ENCODE data around the gene TMEM203. TPM values are rescaled to one million over a fixed set of nuclear protein-coding genes. Genes with fewer than 3 reads are reported as not detected.

TMEM203 gene
- total and polyA plus RNA-seq, 2 of the 13 experiments (the other 11 are each of a cell fraction or from before 2014, with no cell fraction given) = 23.4 to 36.7 TPM

DNA sequence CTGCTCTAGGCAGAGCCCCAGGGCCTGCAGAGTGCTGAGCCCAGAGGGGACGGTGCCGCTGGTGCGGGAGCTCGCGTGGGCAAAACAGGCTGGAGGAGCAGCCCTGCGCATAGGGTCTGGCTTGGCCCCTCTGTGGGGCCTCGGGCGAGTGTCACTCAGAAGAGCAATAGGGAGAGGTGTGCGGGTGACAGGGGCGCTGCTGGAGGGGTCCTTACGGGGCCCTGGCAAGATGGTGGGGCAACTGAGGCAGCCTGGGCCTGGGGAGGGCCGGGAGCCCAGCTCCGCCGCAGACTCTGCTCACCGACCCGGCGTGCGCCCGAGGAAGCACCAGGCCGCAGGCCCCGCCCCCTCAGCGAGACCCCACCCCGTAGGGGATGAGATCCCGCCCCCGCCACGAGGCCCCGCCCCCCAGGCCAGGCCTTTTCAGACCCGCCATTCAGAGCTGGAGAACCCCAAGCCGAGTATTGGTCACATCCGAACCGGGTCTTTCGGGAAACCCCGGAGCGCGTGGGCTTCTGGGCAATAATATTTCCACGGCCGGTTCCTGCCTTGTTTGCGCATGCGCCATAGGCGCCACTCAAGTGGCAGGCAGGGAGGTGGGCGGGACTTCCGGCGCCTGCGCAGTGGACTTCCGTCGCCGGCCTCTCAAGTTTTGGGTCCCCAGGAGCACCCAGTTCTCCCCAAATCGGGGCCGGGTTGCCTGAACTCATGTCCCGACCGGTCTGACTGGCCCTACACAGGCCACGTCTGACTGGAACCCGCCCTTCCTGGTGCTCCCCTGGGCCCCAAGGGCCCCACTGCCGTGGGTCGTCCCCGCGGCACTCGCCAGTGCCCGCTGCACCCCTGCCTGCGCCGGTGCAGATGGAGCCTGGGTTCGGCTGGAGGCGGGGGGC lies 17.9 kb upstream of the TMEM203 start (continued):
- TF ChIP-seq ZBED4 (CRISPR knock-in tag; IDR thresholded peaks at IDR 0.05; ENCODE audit: borderline replicate concordance) (no peak), RELA (CRISPR knock-in tag; IDR thresholded peaks at IDR 0.05) (no peak), ZNF143 (CRISPR knock-in tag; IDR thresholded peaks at IDR 0.05) (peak; percentile 86), NFYC (CRISPR knock-in tag; IDR thresholded peaks at IDR 0.05) (peak; percentile 68; the same call in 1 of the 2 replicates), CENPT (CRISPR knock-in tag; IDR thresholded peaks at IDR 0.05; ENCODE audit: low read depth) (no peak), FIP1L1 (IDR thresholded peaks at IDR 0.05; ENCODE audit: borderline replicate concordance, insufficient read depth, low read depth, low read length) (0 out of 2 replicates have a peak, but pooled peaks have one; percentile 11), JUNB (CRISPR knock-in tag; IDR thresholded peaks at IDR 0.05; ENCODE audit: borderline replicate concordance) (no peak), ZNF292 (CRISPR knock-in tag; IDR thresholded peaks at IDR 0.05; ENCODE audit: borderline replicate concordance, low read depth) (no peak), NCOA2 (CRISPR knock-in tag; IDR thresholded peaks at IDR 0.05) (no peak), ASH2L (IDR thresholded peaks at IDR 0.05; ENCODE audit: insufficient read length, low read depth, low read length) (peak; percentile 38), RXRA (CRISPR knock-in tag; IDR thresholded peaks at IDR 0.05) (peak; percentile 53; the same call in 1 of the 2 replicates), ZMYM4 (CRISPR knock-in tag; IDR thresholded peaks at IDR 0.05) (0 out of 2 replicates have a peak, but pooled peaks have one; percentile 6), NFIB (CRISPR knock-in tag; IDR thresholded peaks at IDR 0.05; ENCODE audit: borderline replicate concordance) (no peak)
- TF ChIP-seq, protein P1, sequence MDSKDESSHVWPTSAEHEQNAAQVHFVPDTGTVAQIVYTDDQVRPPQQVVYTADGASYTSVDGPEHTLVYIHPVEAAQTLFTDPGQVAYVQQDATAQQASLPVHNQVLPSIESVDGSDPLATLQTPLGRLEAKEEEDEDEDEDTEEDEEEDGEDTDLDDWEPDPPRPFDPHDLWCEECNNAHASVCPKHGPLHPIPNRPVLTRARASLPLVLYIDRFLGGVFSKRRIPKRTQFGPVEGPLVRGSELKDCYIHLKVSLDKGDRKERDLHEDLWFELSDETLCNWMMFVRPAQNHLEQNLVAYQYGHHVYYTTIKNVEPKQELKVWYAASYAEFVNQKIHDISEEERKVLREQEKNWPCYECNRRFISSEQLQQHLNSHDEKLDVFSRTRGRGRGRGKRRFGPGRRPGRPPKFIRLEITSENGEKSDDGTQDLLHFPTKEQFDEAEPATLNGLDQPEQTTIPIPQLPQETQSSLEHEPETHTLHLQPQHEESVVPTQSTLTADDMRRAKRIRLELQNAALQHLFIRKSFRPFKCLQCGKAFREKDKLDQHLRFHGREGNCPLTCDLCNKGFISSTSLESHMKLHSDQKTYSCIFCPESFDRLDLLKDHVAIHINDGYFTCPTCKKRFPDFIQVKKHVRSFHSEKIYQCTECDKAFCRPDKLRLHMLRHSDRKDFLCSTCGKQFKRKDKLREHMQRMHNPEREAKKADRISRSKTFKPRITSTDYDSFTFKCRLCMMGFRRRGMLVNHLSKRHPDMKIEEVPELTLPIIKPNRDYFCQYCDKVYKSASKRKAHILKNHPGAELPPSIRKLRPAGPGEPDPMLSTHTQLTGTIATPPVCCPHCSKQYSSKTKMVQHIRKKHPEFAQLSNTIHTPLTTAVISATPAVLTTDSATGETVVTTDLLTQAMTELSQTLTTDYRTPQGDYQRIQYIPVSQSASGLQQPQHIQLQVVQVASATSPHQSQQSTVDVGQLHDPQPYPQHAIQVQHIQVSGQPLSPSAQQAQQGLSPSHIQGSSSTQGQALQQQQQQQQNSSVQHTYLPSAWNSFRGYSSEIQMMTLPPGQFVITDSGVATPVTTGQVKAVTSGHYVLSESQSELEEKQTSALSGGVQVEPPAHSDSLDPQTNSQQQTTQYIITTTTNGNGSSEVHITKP (CRISPR knock-in tag; IDR thresholded peaks at IDR 0.05; ENCODE audit: low read depth) = no peak
- TF ChIP-seq, protein P2, sequence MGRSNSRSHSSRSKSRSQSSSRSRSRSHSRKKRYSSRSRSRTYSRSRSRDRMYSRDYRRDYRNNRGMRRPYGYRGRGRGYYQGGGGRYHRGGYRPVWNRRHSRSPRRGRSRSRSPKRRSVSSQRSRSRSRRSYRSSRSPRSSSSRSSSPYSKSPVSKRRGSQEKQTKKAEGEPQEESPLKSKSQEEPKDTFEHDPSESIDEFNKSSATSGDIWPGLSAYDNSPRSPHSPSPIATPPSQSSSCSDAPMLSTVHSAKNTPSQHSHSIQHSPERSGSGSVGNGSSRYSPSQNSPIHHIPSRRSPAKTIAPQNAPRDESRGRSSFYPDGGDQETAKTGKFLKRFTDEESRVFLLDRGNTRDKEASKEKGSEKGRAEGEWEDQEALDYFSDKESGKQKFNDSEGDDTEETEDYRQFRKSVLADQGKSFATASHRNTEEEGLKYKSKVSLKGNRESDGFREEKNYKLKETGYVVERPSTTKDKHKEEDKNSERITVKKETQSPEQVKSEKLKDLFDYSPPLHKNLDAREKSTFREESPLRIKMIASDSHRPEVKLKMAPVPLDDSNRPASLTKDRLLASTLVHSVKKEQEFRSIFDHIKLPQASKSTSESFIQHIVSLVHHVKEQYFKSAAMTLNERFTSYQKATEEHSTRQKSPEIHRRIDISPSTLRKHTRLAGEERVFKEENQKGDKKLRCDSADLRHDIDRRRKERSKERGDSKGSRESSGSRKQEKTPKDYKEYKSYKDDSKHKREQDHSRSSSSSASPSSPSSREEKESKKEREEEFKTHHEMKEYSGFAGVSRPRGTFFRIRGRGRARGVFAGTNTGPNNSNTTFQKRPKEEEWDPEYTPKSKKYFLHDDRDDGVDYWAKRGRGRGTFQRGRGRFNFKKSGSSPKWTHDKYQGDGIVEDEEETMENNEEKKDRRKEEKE (IDR thresholded peaks at IDR 0.05) = no peak
- TF ChIP-seq, protein P3, sequence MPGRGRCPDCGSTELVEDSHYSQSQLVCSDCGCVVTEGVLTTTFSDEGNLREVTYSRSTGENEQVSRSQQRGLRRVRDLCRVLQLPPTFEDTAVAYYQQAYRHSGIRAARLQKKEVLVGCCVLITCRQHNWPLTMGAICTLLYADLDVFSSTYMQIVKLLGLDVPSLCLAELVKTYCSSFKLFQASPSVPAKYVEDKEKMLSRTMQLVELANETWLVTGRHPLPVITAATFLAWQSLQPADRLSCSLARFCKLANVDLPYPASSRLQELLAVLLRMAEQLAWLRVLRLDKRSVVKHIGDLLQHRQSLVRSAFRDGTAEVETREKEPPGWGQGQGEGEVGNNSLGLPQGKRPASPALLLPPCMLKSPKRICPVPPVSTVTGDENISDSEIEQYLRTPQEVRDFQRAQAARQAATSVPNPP (CRISPR knock-in tag; IDR thresholded peaks at IDR 0.05) = no peak
